GM10266 (cell line): ENCODE data around the gene CYLC2.

Source experiments
- DNase-seq: peaks from one replicate; pipeline ENCODE4 v3.0.0; 2012; ENCODE audit errors: extremely low spot score
- TF ChIP-seq, protein P1 (sequence below): IDR thresholded peaks from 2 replicates; pipeline ENCODE4 v1.5.1; 2012; ENCODE audit warnings: mild to moderate bottlenecking, low read depth; ENCODE audit not compliant: control insufficient read depth, insufficient read depth; ENCODE audit errors: missing control alignments

Gene CYLC2, protein sequence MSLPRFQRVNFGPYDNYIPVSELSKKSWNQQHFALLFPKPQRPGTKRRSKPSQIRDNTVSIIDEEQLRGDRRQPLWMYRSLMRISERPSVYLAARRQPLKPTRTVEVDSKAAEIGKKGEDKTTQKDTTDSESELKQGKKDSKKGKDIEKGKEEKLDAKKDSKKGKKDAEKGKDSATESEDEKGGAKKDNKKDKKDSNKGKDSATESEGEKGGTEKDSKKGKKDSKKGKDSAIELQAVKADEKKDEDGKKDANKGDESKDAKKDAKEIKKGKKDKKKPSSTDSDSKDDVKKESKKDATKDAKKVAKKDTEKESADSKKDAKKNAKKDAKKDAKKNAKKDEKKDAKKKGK

DNA sequence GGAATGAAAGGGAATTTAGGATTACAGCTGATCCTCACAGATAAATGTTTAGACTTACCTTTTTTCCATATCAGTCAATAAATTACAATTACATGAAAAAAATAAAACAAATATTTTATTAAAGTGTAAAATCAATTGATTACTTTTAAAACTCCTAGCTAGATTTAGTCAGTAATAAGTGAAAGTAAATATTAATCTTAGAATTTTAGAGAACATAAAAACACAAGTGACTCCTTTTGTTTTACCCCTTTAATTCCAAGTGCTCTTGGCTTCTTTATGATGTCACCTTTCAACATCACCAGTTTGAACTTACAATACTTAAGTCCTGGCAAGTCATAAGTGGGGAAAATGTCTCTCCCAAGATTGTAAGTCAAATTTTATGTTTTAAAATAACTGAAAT lies at the start of gene CYLC2:
Gene CYLC2, plus strand, starts transcription at position 301 of the 400 bp plus-strand sequence. Its CDS starts 48 bp downstream, at position 349.
- TF ChIP-seq, protein P1, sequence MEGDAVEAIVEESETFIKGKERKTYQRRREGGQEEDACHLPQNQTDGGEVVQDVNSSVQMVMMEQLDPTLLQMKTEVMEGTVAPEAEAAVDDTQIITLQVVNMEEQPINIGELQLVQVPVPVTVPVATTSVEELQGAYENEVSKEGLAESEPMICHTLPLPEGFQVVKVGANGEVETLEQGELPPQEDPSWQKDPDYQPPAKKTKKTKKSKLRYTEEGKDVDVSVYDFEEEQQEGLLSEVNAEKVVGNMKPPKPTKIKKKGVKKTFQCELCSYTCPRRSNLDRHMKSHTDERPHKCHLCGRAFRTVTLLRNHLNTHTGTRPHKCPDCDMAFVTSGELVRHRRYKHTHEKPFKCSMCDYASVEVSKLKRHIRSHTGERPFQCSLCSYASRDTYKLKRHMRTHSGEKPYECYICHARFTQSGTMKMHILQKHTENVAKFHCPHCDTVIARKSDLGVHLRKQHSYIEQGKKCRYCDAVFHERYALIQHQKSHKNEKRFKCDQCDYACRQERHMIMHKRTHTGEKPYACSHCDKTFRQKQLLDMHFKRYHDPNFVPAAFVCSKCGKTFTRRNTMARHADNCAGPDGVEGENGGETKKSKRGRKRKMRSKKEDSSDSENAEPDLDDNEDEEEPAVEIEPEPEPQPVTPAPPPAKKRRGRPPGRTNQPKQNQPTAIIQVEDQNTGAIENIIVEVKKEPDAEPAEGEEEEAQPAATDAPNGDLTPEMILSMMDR, result no peak
- no peak for DNase-seq

DNA sequence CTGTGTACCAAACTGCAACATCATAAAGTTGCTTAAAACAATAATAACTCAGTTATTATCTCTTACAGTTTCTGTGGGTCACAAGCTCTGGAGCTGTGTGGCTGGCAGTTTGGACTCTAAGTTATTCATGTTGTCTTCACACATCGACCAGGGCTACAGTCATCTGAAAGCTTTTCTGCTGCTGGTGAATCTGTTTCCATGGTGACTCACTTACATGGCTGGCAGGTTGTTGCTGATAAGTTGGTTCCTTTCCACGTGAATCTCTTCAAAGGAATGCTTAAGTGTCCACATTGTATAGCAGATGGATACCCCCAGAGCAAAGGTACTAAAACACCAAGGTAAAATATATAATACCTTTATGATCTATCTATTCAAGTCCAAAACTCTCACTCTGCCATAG lies 44.8 kb upstream of the CYLC2 start:
- DNase-seq, result no peak

DNA sequence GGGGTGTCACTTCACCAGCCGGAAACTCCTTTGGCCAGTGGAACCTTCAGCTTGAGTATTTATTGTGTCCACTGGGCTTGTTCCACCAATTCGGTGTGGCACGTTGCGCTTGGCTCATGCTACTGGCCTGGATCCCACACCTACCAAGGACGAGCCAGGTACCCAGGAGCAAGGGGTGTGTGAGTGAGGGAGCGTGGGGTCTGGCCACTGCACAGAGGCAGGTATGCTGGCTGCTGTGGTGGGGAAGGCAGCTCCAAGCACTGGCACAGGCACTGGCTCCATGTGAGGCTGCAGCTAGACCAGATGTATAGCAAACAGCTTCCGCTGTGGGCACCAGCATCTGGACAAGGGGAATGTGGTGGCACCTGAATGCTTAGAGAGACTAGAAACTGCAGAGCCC lies 28.1 kb upstream of the CYLC2 start:
- TF ChIP-seq, protein P1, result no peak
- DNase-seq, result no peak

More for the DNA sequence above, 44.8 kb upstream of the CYLC2 start:
- TF ChIP-seq, protein P1, result no peak

DNA sequence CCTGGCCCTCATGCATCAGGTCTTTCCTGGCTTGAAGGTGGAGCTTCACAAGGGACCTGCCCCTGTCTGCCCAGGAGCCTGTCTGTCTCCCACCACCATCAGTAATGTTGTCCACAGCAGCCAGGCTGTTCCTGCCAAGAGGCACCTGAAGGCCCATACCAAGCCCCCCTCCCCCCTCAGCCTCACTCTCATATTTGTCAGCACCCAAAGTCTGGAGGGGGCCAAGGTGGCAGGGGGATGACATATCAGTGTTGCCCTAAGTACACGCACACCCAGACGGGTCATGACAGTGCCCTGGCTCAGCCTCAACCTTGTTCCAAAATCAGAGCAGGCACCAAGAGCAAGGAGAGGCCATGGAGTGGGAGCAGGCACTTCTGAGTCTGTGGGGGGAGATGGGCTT lies 27.2 kb upstream of the CYLC2 start:
- no peak for DNase-seq
- TF ChIP-seq, protein P1, result no peak

DNA sequence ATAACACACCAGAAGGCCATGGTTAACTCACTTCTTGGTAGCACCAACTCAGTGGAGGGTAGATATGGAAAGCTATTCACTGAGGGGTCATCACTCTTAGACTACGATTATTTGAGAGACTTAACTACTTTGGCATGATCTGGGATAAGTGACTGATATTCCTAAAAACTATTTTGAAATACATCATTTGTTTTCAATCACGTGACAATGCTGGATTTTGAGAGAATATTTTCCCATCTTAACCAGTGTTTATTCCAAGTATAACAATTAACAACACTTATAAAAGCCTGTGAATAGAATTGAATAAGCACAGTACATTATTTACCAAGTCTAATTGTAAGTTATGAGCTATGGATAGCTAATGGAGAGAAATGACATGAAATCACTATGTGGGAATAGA lies 22.4 kb upstream of the CYLC2 start:
- TF ChIP-seq, protein P1, result no peak

DNA sequence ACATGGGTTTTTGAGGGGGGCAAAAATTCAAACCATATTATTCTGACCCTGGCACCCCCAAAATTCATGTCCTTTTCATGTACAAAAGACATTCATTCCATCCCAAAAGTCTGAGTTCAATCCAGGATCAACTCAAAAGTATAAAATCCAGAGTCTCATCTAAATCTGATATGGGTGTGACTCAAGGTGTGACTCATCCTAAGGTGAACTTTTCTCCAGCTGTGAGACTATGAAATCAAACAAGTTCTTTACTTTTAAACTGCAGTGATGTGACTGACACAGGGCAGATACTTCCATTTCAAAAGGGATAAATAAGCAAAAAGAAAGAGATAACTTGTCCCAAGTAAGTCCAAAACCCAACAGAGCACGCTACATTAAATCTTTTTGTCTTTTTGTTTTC lies 20.6 kb upstream of the CYLC2 start:
- no peak for DNase-seq
- TF ChIP-seq, protein P1, result no peak

More for the DNA sequence above, 22.4 kb upstream of the CYLC2 start:
- no peak for DNase-seq

DNA sequence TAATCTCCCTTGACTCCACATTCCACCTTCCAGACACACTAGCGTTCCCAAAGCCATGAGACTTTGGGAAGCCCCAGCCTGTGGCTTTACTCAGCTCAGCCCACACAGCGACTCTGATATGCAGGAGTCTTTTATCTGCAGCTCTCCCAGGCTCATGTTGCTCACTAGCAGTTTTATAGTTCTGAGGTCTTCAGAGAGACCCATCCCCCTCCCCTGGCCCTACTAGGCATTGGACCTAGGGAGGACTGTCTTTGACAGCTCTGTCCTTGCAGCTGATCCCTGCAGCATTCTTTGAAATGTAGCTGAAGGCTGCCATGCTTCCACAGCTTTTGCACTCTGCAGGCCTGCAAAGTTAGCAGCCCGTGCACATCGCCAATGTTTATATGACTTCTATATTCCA lies 19.9 kb upstream of the CYLC2 start:
- TF ChIP-seq, protein P1, result no peak
- DNase-seq, result no peak
